HG03378 (cell line): ENCODE measurements around the gene SIRT7.

Source experiments
- ATAC-seq: cut with Tn5 transposase; IDR thresholded peaks from one replicate; pipeline ENCODE4 v1.9.1; 2021; ENCODE audit warnings: mild to moderate bottlenecking, moderate library complexity; ENCODE audit not compliant: unreplicated experiment

The SIRT7 gene

DNA sequence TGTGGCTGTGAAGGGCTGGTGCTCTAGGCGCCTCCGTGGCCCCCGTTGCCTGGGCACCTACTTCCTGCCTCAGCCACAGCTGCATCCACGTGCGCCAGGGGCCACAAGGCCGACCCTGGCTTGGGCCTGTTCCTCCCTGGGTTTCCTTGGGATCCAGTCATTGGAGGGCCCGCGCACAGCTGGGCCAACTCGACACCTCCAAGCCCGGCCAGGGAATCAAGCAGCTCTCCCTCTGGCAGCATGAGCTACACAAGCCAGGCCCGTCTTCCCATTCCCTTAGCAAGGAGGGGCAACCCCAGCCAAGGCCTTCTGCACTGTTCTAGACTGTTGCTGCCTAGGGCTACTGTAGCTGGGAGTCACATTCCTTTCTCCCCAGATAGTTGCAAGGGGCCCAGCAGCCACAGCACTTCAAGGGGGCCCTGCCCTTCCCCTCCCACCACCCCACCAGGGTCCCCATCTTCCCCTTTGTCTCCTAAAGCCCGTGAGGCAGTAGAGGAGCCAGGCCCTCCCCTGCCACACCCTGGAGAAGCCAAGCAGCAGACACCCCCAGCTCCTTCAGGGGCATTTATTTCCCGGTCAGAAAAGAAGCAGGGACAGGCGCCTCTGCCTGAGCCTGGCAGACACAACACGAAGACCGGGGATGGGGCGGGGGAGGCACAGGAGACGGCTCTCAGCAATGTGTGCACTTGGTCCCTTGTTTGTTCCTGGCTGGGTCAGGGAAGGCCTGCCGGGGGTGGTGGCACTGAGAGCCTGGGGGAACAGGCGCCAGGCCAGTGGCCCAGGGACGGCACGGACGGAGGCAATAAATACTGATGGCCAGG, 50.6 kb downstream of the SIRT7 start:
- ATAC-seq = no peak

DNA sequence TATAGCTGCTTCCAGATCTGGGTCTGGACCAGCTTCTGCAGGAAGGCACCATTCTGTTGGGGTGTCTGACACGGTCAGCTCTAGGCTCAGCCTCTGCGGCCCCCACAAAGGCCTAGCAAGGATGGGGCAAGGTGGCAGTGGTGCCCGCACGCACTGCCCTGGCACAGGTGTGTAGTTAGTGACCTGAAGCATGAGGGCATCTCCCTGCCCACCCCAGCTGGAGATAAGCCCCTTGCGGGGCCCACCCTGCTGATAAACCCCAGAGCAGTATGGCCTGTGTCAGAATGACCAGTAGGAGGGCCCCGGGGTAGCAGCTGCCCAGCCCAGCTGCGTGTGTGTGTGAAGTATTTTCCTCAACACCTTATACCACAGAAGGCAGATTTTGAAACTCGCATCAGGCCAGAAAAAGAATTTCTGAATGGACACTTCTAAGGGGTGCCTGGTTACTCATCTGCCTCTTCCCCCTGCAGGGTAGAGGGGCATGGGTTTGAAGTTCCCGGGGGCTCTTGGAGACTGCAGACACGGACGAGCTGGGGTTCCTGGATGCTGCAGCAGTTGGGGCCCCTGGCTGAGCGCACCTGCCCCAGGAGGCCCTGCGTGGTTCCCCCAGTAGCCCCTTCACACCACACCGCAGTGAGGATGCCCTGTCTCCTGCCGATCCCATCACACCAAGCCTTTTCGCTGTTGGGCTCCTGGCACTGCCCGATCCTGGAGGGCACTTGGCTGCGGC, 51.4 kb downstream of the SIRT7 start:
- ATAC-seq = no peak

- ATAC-seq = no peak
Observed at GRCh38 chr17:81865733-81866439, 52.1 kb downstream of the SIRT7 start.

DNA sequence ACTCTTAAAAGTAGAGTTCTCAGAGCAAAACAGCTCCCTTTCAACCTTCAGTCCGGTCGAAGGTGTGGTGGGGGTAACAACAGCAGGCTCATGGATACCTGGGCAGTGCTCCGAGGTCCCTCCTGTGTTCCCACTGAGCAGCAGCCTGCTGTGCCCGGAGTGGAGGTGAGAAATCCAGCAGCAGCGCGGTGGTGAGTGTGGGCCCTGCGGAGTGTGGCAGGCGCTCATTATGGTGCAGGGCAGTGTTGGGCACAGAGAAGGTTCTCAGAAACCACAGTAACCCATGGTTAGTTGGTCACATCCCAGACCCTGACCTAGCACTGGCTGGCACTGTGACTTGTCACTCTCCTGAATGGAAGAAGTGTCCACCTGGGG, 52.6 kb downstream of the SIRT7 start:
- no peak for ATAC-seq

GRCh38 chr17:81863833-81864768, 53.9 kb downstream of the SIRT7 start:
- ATAC-seq = no peak

DNA sequence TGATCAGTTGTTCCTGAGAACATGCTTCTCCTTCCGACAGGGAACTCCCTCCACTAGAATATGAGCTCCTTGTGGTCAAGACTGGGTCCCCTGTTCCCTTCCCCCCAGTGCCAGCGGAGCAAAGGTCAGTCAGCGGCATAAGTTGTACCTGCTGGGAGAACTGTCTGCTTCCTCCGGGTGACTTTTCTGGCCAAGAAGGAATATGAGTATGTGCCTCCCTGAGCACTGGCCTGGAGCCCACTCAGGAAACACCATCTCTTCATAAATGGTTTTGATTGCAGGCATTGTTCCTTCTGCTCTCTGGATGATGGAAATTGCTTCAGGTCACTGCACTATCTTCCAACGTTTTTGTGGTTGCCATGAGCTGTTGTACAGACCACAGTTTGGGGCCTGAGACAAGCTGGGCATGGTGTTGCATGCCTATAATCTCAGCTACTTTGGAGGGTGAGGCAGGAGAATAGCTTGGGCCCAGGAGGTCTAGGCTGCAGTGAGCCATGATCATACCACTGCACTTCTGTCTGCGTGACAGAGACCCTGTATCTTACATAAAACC, 54.8 kb downstream of the SIRT7 start:
- ATAC-seq = no peak
